HCT116 (cell line): ENCODE data around the gene EIF2B4. TPM values are rescaled to one million over a fixed set of nuclear protein-coding genes. Genes with fewer than 3 reads are reported as not detected.

Source experiments
- ATAC-seq: fragments of 200-7000 bp; cut with Tn5 transposase; 2 replicates; pipeline ENCODE4 v1.9.1; 2020; ENCODE audit warnings: mild to moderate bottlenecking, moderate library complexity
- BruUV-seq: library from RNA; stranded (reverse); fragments of 400-500 nt; replicated peaks from 2 replicates; lab custom pipeline; 2021; lab: Mats Ljungman, UMichigan
- CTCF ChIA-PET: fragments of 300-600 bp; sonication (Branson Sonifier 250); formaldehyde crosslinking; loops from one replicate; lab custom pipeline; 2021; ENCODE audit warnings: antibody characterized with exemption; lab: Charles Lee
- POLR2A ChIA-PET: fragments of 300-600, 350-600 bp; sonication (Branson Sonifier 250); formaldehyde crosslinking; loops from one replicate; lab custom pipeline; 2021; ENCODE audit warnings: antibody characterized with exemption; lab: Charles Lee
- RAD21 ChIA-PET, 2 experiments: fragments of 300-600 bp; sonication (Branson Sonifier 250); formaldehyde crosslinking; loops; one replicate each; lab custom pipeline; 2023; ENCODE audit warnings: low total read pairs in 2 of 2; ENCODE audit not compliant: uncharacterized antibody in 2 of 2, unreplicated experiment in 2 of 2, low non-redundant PET in 1 of 2; lab: Charles Lee
- DNase-seq: peaks from one replicate; pipeline ENCODE4 v3.0.0-alpha.2; 2010; ENCODE audit warnings: low read depth, low spot score
- H2AFZ ChIP-seq: fragments of 200-600 bp; shearing (Covaris generic), sonication (generic); 2 replicates; pipeline ENCODE4 v1.6.1; 2017; ENCODE audit warnings: low read depth, mixed run types, mixed read lengths, antibody characterized with exemption, low read length; ENCODE audit not compliant: poor library complexity, severe bottlenecking
- H3K27ac ChIP-seq: 2 replicates; pipeline ENCODE4 v1.5.1; 2012; ENCODE audit warnings: low read depth, low read length
- H3K27me3 ChIP-seq: fragments of 200-600 bp; sonication (generic); 2 replicates; pipeline ENCODE4 v1.6.1; 2016; ENCODE audit warnings: mixed run types, low read length, mixed read lengths; ENCODE audit not compliant: insufficient read depth
- H3K36me3 ChIP-seq, 2 experiments: fragments of 200-500 bp in 1 of 2; fragments of 200-600 bp in 1 of 2; sonication (Bioruptor generic) in 1 of 2; sonication (generic) in 1 of 2; 2 replicates each; pipeline versions ENCODE4 v1.5.1 to v1.6.1; 2014 to 2016; ENCODE audit warnings: low read length in 2 of 2, inconsistent platforms in 1 of 2, mixed read lengths in 1 of 2, mixed run types in 1 of 2; ENCODE audit not compliant: insufficient read depth in 2 of 2, control insufficient read depth in 1 of 2
- H3K4me1 ChIP-seq, 2 experiments: fragments of 200-600 bp in 1 of 2; sonication (generic) in 1 of 2; 2 replicates each; pipeline versions ENCODE4 v1.5.1 to v1.6.1; 2012 to 2017; ENCODE audit warnings: low read length in 2 of 2, inconsistent platforms in 1 of 2, mild to moderate bottlenecking in 1 of 2, mixed read lengths in 1 of 2, mixed run types in 1 of 2, moderate library complexity in 1 of 2; ENCODE audit not compliant: insufficient read depth in 2 of 2, control insufficient read depth in 1 of 2
- H3K4me2 ChIP-seq: fragments of 200-600 bp; sonication (generic); 2 replicates; pipeline ENCODE4 v1.6.1; 2017; ENCODE audit warnings: mixed run types, low read length, mixed read lengths
- H3K4me3 ChIP-seq, 2 experiments: fragments of 200-600 bp in 1 of 2; sonication (generic) in 1 of 2; replicated peaks in 1 of 2; 2 replicates each; pipeline ENCODE4 v1.5.1; 2011 to 2016; ENCODE audit warnings: low read length in 2 of 2, control low read depth in 1 of 2, low read depth in 1 of 2, mild to moderate bottlenecking in 1 of 2, mixed read lengths in 1 of 2, mixed run types in 1 of 2
- H3K79me2 ChIP-seq: fragments of 200-600 bp; sonication (generic); 2 replicates; pipeline ENCODE4 v1.6.1; 2017; ENCODE audit warnings: mild to moderate bottlenecking, mixed run types, low read length, moderate library complexity, mixed read lengths; ENCODE audit not compliant: insufficient read depth
- H3K9ac ChIP-seq: fragments of 200-600 bp; sonication (generic); 2 replicates; pipeline ENCODE4 v1.6.1; 2016; ENCODE audit warnings: low read length, mixed read lengths
- H3K9me2 ChIP-seq: fragments of 200-600 bp; sonication (generic), shearing (Covaris generic); 2 replicates; pipeline ENCODE4 v1.6.1; 2017; ENCODE audit warnings: mixed run types, mild to moderate bottlenecking, moderate library complexity; ENCODE audit not compliant: insufficient read depth
- H3K9me3 ChIP-seq, 2 experiments: fragments of 200-500 bp in 1 of 2; fragments of 200-600 bp in 1 of 2; sonication (Bioruptor generic) in 1 of 2; sonication (generic) in 1 of 2; 2 replicates each; pipeline ENCODE4 v1.6.1; 2014 to 2017; ENCODE audit warnings: low read length in 2 of 2, mixed read lengths in 2 of 2, inconsistent platforms in 1 of 2, low read depth in 1 of 2, mild to moderate bottlenecking in 1 of 2, mixed run types in 1 of 2, moderate library complexity in 1 of 2; ENCODE audit not compliant: control insufficient read depth in 1 of 2, insufficient read depth in 1 of 2
- H4K20me1 ChIP-seq: fragments of 200-600 bp; sonication (generic), shearing (Covaris generic); 2 replicates; pipeline ENCODE4 v1.6.1; 2017; ENCODE audit warnings: mixed run types, mild to moderate bottlenecking, moderate library complexity; ENCODE audit not compliant: insufficient read depth
- CBX3 ChIP-seq: IDR thresholded peaks from 2 replicates; pipeline ENCODE4 v1.6.1; 2012; ENCODE audit warnings: low read depth
- CEBPB ChIP-seq: IDR thresholded peaks from 2 replicates; pipeline ENCODE4 v1.6.1; 2012; ENCODE audit warnings: low read depth
- EGR1 ChIP-seq: IDR thresholded peaks from 2 replicates; pipeline ENCODE4 v1.6.1; 2012; ENCODE audit warnings: low read depth
- ELF1 ChIP-seq: IDR thresholded peaks from 2 replicates; pipeline ENCODE4 v1.6.1; 2012; ENCODE audit warnings: low read depth, borderline replicate concordance
- EZH2 ChIP-seq: fragments of 200-600 bp; sonication (generic); IDR thresholded peaks from 2 replicates; pipeline ENCODE4 v1.6.1; 2017; ENCODE audit warnings: antibody characterized with exemption, mixed run types
- EZH2phosphoT487 ChIP-seq: fragments of 200-600 bp; IDR thresholded peaks from 2 replicates; pipeline ENCODE4 v1.6.1; 2018; ENCODE audit warnings: antibody characterized with exemption, borderline replicate concordance
- JUND ChIP-seq: IDR thresholded peaks from 2 replicates; pipeline ENCODE4 v1.6.1; 2012
- MAX ChIP-seq: IDR thresholded peaks from 2 replicates; pipeline ENCODE4 v1.6.1; 2012
- POLR2A ChIP-seq: IDR thresholded peaks from 2 replicates; pipeline ENCODE4 v1.7.0; 2011; ENCODE audit warnings: borderline replicate concordance; ENCODE audit not compliant: insufficient read depth, insufficient read length; ENCODE audit errors: extremely low read depth
- POLR2AphosphoS5 ChIP-seq: IDR thresholded peaks from 2 replicates; pipeline ENCODE4 v1.6.1; 2011; ENCODE audit warnings: mild to moderate bottlenecking, low read depth, low read length, moderate library complexity
- RAD21 ChIP-seq: IDR thresholded peaks from 2 replicates; pipeline ENCODE4 v1.6.1; 2012; ENCODE audit warnings: low read depth, mild to moderate bottlenecking
- REST ChIP-seq: IDR thresholded peaks from 2 replicates; pipeline ENCODE4 v1.6.1; 2012; ENCODE audit warnings: low read depth
- SIN3A ChIP-seq: IDR thresholded peaks from 2 replicates; pipeline ENCODE4 v1.6.1; 2012; ENCODE audit warnings: low read depth
- SP1 ChIP-seq: IDR thresholded peaks from 2 replicates; pipeline ENCODE4 v1.6.1; 2012; ENCODE audit warnings: low read depth
- SRF ChIP-seq: IDR thresholded peaks from 2 replicates; pipeline ENCODE4 v1.6.1; 2012; ENCODE audit warnings: low read depth
- TCF7L2 ChIP-seq: IDR thresholded peaks from 2 replicates; pipeline ENCODE4 v1.7.0; 2011; ENCODE audit warnings: borderline replicate concordance, inconsistent platforms; ENCODE audit not compliant: insufficient read depth, insufficient read length; ENCODE audit errors: extremely low read depth
- YY1 ChIP-seq: IDR thresholded peaks from 2 replicates; pipeline ENCODE4 v1.6.1; 2011; ENCODE audit warnings: low read length, low read depth, moderate library complexity, mild to moderate bottlenecking; ENCODE audit not compliant: insufficient replicate concordance; ENCODE audit errors: extremely low read depth
- ZFX ChIP-seq: fragments of 450-650 bp; IDR thresholded peaks from 2 replicates; pipeline ENCODE4 v1.6.1; 2017
- ZNF274 ChIP-seq: fragments of 200-500 bp; sonication (Bioruptor generic); IDR thresholded peaks from 2 replicates; pipeline ENCODE4 v1.6.1; 2014; ENCODE audit warnings: mild to moderate bottlenecking, low read depth, low read length, inconsistent platforms
- intact Hi-C: fragments of 100-400 bp; cut with micrococcal nuclease; formaldehyde crosslinking; loops from 2 replicates; pipeline ENCODE4 v1.10.0; 2022
- total RNA-seq: library from RNA; stranded (reverse); gene quantifications from one replicate; pipeline ENCODE4 v1.2.1, GENCODE V29; 2021; ENCODE audit not compliant: unreplicated experiment
- TF ChIP-seq, protein P1 (sequence below), 3 experiments: fragments of 200-600 bp in 1 of 3; sonication (generic) in 1 of 3; IDR thresholded peaks in 2 of 3; conservative IDR thresholded peaks in 1 of 3; 2 replicates each; pipeline ENCODE4 v1.5.1; 2012 to 2017; ENCODE audit warnings: low read depth in 2 of 3, low read length in 2 of 3, antibody characterized with exemption in 1 of 3, borderline replicate concordance in 1 of 3, control low read depth in 1 of 3, mild to moderate bottlenecking in 1 of 3, mixed read lengths in 1 of 3, mixed run types in 1 of 3, moderate library complexity in 1 of 3; ENCODE audit not compliant: insufficient read depth in 1 of 3
- TF ChIP-seq, protein P2 (sequence below): IDR thresholded peaks from 2 replicates; pipeline ENCODE4 v1.6.1; 2012

Gene EIF2B4
- total RNA-seq, 1 experiment from 2014 or later = 43.8 TPM

DNA sequence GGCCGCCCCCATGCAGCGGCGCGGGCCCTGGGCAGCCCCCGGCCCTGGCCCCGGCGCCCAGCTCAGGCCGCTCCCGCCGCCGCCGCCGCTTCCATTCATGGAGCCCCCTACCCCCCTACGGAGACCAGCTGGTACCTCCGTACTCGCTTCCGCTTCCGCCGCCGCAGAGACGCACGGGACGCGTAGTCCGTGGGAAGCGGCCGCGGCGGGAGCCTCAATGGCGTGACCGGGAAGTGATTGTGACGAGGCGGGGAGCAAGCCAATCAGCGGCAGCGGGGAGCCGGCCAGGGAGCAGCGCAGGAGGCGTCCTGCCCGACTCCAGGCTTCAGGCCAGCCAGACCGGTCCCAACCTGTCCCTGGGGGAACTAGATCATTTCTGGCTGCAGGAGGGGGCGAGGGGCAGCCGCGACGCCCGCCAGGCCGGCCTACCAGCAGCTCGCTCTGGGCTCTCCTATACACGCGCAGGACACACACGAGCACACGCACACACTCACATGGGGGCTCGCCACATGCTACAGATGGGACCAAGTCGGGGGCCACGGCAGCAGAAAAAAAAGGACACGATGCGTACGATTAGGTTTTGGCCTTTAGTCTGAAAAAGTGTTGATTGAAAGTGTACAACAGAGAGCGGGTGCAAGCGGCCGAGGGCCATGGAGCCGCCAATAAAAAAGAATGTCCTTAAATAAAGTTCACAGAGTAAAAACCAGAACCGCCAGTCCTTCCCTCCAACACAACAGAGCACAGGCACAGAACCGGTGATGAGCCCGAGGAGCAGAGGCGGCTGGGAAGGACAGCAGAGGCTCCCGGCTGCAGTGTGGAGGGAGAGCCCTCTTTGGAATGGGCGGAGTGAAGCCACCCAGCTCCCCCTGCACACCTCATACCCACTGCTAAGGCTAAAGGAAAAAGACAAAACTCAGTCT is 10.7 kb upstream of the EIF2B4 start, which contains the start of gene ZNF513:
TSS of gene ZNF513 (minus strand) at position 109 of the 920 bp plus-strand sequence. CDS start 208 bp downstream, outside the sequence.
- H3K9ac ChIP-seq = peak within 1 kb of the TSS; percentile 80
- H3K36me3 ChIP-seq = peaks cover 38 to 59% of the 10 kb centered on the region in 2 experiments; a peak in 3 of 4 replicates
- peaks cover 3 to 27% of the 10 kb centered on the region in 2 experiments; a peak in 3 of 4 replicates for H3K4me1 ChIP-seq
- BruUV-seq = no TSS peak
- no peak within 1 kb of the TSS for H2AFZ ChIP-seq
- peak within 1 kb of the TSS; percentile 67 for H3K27ac ChIP-seq
- H3K4me2 ChIP-seq = peak within 1 kb of the TSS; percentile 99
- no peaks in the 10 kb centered on the region for H3K27me3 ChIP-seq
- intact Hi-C loops = loop anchor here (1.0 kb wide), 1 partner anchor 11 kb away; the partner anchor contains the start of genes EIF2B4 and SNX17
- H3K9me2 ChIP-seq = no peaks in the 10 kb centered on the region
- H3K9me3 ChIP-seq = no peaks in the 10 kb centered on the region
- CTCF ChIA-PET = interaction anchor here (1.5 to 2.2 kb wide), 3 partner anchors 10 to 303 kb away, joined by 5 to 7 read pairs (median 6); partner anchors contain the start of gene EIF2B4
- DNase-seq (peak; percentile 76), ATAC-seq (peak; percentile 89)
- RAD21 ChIA-PET = no interaction called here
- H4K20me1 ChIP-seq = no peaks in the 10 kb centered on the region
- H3K4me3 ChIP-seq = peak within 1 kb of the TSS; percentile 72 to 80
- POLR2A ChIA-PET = interaction anchor here (1.0 to 1.6 kb wide), 2 partner anchors 10 to 15 kb away, joined by 3 to 6 read pairs; partner anchors contain the start of gene SNX17
- H3K79me2 ChIP-seq = peaks cover 28% of the 10 kb centered on the region
- peak; percentile 83 for TF ChIP-seq SP1
- no peak for TF ChIP-seq CEBPB
- no peak for TF ChIP-seq REST
- no peak for TF ChIP-seq ZNF274
- TF ChIP-seq SRF = no peak
- no peak; the same call in 1 of the 2 replicates for TF ChIP-seq ELF1
- TF ChIP-seq POLR2AphosphoS5 = peak; percentile 79
- TF ChIP-seq CBX3 = peak; percentile 78; the same call in 1 of the 2 replicates
- TF ChIP-seq, protein P1, sequence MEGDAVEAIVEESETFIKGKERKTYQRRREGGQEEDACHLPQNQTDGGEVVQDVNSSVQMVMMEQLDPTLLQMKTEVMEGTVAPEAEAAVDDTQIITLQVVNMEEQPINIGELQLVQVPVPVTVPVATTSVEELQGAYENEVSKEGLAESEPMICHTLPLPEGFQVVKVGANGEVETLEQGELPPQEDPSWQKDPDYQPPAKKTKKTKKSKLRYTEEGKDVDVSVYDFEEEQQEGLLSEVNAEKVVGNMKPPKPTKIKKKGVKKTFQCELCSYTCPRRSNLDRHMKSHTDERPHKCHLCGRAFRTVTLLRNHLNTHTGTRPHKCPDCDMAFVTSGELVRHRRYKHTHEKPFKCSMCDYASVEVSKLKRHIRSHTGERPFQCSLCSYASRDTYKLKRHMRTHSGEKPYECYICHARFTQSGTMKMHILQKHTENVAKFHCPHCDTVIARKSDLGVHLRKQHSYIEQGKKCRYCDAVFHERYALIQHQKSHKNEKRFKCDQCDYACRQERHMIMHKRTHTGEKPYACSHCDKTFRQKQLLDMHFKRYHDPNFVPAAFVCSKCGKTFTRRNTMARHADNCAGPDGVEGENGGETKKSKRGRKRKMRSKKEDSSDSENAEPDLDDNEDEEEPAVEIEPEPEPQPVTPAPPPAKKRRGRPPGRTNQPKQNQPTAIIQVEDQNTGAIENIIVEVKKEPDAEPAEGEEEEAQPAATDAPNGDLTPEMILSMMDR (IDR thresholded peaks at IDR 0.05 in 2 of 3, conservative IDR thresholded peaks at IDR 0.05 in 1 of 3; ENCODE audit: borderline replicate concordance in 1 of 3, insufficient read depth in 1 of 3, low read depth in 2 of 3, low read length in 2 of 3) = no peak
- TF ChIP-seq SIN3A = peak; percentile 43; the same call in 1 of the 2 replicates
- no peak; the same call in 1 of the 2 replicates for TF ChIP-seq JUND
- peak; percentile 2; the same call in 1 of the 2 replicates for TF ChIP-seq ZFX
- TF ChIP-seq TCF7L2 = peak; percentile 92
- TF ChIP-seq EZH2 = no peak
- TF ChIP-seq YY1 = peak; percentile 79
- no peak for TF ChIP-seq POLR2A
- no peak for TF ChIP-seq RAD21
- TF ChIP-seq, protein P2, sequence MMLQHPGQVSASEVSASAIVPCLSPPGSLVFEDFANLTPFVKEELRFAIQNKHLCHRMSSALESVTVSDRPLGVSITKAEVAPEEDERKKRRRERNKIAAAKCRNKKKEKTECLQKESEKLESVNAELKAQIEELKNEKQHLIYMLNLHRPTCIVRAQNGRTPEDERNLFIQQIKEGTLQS = no peak
- TF ChIP-seq EZH2phosphoT487 = no peak
- TF ChIP-seq EGR1 = peak; percentile 68; the same call in 1 of the 2 replicates
- TF ChIP-seq MAX = peak; percentile 86
